Stimulated activated memory B cell treated with anti-CD40 and anti-IgM and Interleukin-4, amounts not matched to agents 10 μg/mL and 1 μg/mL and 100 μg/mL, for 72 hours (primary cell): Measurements from ENCODE around the gene PUSL1.

ENCODE experiments used
- ATAC-seq: fragments of 150-1000 bp; cut with Tn5 transposase; 2 replicates; pipeline ENCODE4 v1.10.0; 2021
- H3K27ac Mint-ChIP-seq: one replicate; pipeline ENCODE4 v1.8.0; 2022; ENCODE audit warnings: mild to moderate bottlenecking, mixed read lengths
- H3K27me3 Mint-ChIP-seq: one replicate; pipeline ENCODE4 v1.8.0; 2022; ENCODE audit warnings: mixed read lengths
- H3K36me3 Mint-ChIP-seq: one replicate; pipeline ENCODE4 v1.8.0; 2022; ENCODE audit warnings: mixed read lengths
- H3K4me1 Mint-ChIP-seq: one replicate; pipeline ENCODE4 v1.8.0; 2022; ENCODE audit warnings: mixed read lengths
- H3K4me3 Mint-ChIP-seq: one replicate; pipeline ENCODE4 v1.8.0; 2022; ENCODE audit warnings: mild to moderate bottlenecking, moderate library complexity, mixed read lengths
- H3K9me3 Mint-ChIP-seq: one replicate; pipeline ENCODE4 v1.8.0; 2022; ENCODE audit warnings: mixed read lengths

PUSL1 gene

DNA sequence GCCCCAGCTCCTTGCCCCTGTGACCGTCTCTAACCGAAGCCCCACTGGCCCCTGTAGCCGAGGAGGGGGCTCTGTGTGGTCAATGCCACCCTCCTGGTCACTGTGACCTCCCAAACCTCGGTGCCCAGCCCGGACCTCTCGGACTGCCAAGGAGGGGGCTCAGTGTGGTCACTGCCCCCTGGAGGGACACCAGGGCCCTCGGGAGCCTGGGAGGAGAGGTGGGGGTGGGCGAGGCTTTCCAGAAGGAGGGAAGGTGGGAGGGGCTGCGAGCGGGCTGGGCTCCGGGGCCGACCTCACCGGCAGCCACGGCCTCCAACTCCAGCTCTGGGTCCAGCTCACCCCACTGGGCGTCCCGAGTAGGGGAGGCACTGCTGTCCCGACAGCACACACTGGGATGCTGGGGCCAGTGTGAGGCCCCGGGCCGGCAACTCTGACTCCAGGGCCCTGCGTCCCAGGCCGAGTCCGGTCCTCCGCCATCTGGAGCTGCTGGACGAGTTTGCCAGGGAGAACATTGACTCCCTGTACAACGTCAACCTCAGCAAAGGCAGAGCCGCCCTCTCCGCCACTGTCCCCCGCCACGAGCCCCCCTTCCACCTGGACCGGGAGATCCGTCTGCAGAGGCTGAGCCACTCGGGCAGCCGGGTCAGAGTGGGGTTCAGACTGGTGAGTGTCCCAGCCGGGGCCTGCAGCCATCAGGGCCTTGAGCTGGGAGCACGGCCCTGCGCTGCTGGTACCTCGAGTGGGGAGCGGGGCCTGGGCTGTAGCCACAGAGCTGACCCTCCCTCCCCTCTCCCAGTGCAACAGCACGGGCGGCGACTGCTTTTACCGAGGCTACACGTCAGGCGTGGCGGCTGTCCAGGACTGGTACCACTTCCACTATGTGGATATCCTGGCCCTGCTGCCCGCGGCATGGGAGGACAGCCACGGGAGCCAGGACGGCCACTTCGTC lies 21.8 kb upstream of the PUSL1 start:
- H3K27me3 Mint-ChIP-seq: peaks cover 11% of the 10 kb centered on the region
- H3K4me3 Mint-ChIP-seq: no peak overlapping the region
- H3K36me3 Mint-ChIP-seq: no peaks in the 10 kb centered on the region
- H3K4me1 Mint-ChIP-seq: peaks cover 19% of the 10 kb centered on the region
- H3K9me3 Mint-ChIP-seq: no peaks in the 10 kb centered on the region
- H3K27ac Mint-ChIP-seq: no peak overlapping the region
- ATAC-seq: peak; percentile 4

DNA sequence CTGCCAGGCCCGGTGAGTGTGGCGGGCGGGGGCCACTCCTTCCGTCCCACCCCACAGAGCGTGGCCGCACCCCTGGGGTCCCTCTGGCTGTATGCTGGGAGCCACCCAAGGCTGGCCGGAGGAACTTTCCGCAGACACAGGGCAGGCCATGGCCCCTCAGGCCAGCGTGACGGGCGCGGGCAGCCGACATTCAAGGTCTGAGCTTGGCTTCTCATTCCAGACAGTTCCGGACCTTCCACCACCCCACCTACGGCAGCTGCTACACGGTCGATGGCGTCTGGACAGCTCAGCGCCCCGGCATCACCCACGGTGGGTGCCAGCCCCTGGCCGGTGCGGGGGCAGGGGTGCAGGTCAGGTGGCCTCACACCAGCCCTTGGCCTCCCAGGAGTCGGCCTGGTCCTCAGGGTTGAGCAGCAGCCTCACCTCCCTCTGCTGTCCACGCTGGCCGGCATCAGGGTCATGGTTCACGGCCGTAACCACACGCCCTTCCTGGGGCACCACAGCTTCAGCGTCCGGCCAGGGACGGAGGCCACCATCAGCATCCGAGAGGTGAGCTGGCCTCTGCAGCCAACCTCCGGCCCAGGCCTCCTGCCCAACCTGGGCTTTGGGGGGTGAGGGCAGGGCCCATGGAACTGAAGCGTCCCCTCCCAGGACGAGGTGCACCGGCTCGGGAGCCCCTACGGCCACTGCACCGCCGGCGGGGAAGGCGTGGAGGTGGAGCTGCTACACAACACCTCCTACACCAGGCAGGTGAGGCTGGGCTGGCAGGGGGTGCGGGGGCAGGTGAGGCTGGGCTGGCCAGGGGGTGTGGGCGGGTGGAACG lies 20.9 kb upstream of the PUSL1 start:
- ATAC-seq: no peak
- Mint-ChIP-seq H3K4me3 (no peak overlapping the region), H3K27ac (no peak overlapping the region), H3K4me1 (peaks cover 27% of the 10 kb centered on the region), H3K27me3 (peaks cover 11% of the 10 kb centered on the region), H3K9me3 (no peaks in the 10 kb centered on the region), H3K36me3 (no peaks in the 10 kb centered on the region)

DNA sequence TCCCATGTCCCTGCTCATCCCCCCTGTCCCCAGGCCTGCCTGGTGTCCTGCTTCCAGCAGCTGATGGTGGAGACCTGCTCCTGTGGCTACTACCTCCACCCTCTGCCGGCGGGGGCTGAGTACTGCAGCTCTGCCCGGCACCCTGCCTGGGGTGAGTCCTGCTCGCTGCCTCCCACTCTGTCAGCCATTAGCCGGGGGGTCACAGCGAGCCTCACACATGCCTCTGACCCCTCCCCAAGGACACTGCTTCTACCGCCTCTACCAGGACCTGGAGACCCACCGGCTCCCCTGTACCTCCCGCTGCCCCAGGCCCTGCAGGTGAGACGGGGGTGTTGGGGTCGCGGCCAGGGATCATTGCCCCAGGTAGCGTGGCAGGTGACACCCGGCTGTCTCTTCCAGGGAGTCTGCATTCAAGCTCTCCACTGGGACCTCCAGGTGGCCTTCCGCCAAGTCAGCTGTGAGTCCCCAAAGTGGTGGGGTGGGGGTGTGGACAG lies 18.1 kb upstream of the PUSL1 start:
- no peak overlapping the region for H3K4me3 Mint-ChIP-seq
- no peaks in the 10 kb centered on the region for H3K9me3 Mint-ChIP-seq
- H3K27me3 Mint-ChIP-seq: no peaks in the 10 kb centered on the region
- H3K27ac Mint-ChIP-seq: no peak overlapping the region
- ATAC-seq: no peak
- H3K36me3 Mint-ChIP-seq: no peaks in the 10 kb centered on the region
- H3K4me1 Mint-ChIP-seq: peaks cover 18% of the 10 kb centered on the region

DNA sequence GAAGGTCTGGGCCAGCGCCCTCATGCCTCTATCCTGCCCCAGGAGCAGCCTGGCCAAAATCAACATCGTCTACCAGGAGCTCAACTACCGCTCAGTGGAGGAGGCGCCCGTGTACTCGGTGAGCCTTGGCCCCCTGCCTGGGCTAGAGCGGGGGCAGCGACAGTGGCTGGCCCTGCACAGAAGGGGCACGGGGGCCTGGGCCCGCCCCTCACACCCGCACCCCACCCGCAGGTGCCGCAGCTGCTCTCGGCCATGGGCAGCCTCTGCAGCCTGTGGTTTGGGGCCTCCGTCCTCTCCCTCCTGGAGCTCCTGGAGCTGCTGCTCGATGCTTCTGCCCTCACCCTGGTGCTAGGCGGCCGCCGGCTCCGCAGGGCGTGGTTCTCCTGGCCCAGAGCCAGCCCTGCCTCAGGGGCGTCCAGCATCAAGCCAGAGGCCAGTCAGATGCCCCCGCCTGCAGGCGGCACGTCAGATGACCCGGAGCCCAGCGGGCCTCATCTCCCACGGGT lies 17.3 kb upstream of the PUSL1 start:
- no peaks in the 10 kb centered on the region for H3K27me3 Mint-ChIP-seq
- ATAC-seq: no peak

DNA sequence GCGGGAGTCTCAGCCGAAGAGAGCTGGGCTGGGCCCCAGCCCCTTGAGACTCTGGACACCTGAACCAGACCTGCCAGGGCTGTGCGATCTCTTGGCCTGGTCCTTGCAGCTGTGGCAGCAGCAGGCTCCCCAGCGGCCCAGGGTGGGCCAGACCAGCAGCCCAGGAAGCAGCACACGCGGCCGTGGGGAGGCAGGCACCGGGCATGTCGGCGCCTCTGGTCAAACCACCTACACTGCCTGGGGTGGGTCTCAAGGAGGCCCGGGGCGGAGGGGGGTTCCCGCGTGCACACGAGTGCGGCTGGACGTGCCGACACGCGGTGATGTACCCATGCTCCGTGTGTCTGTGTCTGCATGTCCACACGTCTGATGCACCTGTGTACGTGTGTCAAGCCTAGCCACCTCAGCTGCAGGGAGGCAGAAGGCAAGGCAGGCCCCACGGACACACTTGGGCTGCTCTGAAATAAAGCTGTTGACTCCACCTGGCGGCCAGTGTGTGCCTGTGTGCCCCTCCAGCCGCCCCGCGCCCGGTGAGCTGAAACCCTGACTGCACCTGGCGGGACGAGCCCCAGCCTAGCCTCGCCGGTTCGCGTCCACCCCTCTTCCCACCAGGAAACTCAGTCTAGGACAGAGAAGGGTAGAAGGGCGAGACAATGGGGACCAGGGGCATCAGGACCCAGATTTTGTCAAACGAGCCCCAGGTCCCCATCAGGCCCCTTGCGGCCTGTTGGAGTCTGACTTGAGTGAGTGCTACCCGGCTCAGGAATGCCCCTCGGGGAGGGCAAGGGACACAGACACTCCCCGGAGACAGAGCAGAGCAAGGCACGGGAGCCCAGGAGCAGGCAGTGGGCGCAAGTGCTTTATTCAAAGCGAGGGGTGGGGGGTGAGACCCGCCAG lies 16.6 kb upstream of the PUSL1 start:
- Mint-ChIP-seq H3K9me3 (no peaks in the 10 kb centered on the region), H3K36me3 (no peaks in the 10 kb centered on the region), H3K27me3 (no peaks in the 10 kb centered on the region), H3K4me3 (no peak overlapping the region), H3K27ac (no peak overlapping the region), H3K4me1 (peaks cover 18% of the 10 kb centered on the region)
- peak; percentile 81 for ATAC-seq

More for the DNA sequence above, 17.3 kb upstream of the PUSL1 start:
- Mint-ChIP-seq H3K9me3 (no peaks in the 10 kb centered on the region), H3K27ac (no peak overlapping the region), H3K4me1 (peaks cover 18% of the 10 kb centered on the region), H3K36me3 (no peaks in the 10 kb centered on the region), H3K4me3 (no peak overlapping the region)

DNA sequence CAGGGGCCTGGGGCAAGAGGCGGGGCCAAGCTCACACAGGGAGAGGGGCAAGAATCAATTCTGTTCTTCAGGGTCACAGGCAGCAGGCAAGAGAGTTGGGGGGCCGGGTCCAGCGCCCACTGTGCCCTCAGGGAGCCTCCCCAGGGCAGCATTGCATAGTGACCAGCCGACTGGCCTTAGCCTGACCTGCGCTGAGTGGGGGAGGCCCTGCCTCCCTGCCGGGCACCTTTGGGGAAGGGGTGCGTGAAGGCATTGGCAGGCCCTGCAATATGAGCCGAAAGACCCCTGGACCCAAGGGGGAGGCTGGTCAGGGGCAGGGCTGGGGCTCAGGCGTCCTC lies 16.0 kb upstream of the PUSL1 start:
- Mint-ChIP-seq H3K4me3 (no peak overlapping the region), H3K4me1 (peaks cover 18% of the 10 kb centered on the region), H3K36me3 (no peaks in the 10 kb centered on the region), H3K9me3 (no peaks in the 10 kb centered on the region), H3K27me3 (no peaks in the 10 kb centered on the region), H3K27ac (no peak overlapping the region)
- ATAC-seq: no peak

DNA sequence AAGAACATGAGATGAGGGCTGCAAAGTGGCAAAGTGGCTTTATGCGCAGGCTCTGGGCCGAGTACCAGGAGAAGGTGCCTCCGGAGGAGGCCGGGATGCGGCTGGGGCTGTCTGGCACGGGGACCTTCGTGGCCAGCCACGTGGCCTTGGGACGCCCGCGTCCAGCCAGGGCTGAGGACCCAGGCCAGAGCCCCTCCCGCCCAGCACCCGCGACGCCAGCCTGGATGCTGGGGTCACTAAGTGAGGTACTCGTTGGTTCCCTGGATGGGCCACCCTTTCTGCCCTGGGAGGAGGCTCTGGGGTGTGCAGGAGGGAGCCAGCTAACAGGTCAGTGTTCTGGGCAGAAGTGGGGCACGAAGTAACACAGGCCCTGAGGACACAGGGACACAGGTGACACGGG lies 15.5 kb upstream of the PUSL1 start:
- no peaks in the 10 kb centered on the region for H3K9me3 Mint-ChIP-seq
- peaks cover 18% of the 10 kb centered on the region for H3K4me1 Mint-ChIP-seq
- ATAC-seq: no peak
- H3K4me3 Mint-ChIP-seq: no peak overlapping the region
- no peaks in the 10 kb centered on the region for H3K36me3 Mint-ChIP-seq
- no peaks in the 10 kb centered on the region for H3K27me3 Mint-ChIP-seq
- H3K27ac Mint-ChIP-seq: no peak overlapping the region

DNA sequence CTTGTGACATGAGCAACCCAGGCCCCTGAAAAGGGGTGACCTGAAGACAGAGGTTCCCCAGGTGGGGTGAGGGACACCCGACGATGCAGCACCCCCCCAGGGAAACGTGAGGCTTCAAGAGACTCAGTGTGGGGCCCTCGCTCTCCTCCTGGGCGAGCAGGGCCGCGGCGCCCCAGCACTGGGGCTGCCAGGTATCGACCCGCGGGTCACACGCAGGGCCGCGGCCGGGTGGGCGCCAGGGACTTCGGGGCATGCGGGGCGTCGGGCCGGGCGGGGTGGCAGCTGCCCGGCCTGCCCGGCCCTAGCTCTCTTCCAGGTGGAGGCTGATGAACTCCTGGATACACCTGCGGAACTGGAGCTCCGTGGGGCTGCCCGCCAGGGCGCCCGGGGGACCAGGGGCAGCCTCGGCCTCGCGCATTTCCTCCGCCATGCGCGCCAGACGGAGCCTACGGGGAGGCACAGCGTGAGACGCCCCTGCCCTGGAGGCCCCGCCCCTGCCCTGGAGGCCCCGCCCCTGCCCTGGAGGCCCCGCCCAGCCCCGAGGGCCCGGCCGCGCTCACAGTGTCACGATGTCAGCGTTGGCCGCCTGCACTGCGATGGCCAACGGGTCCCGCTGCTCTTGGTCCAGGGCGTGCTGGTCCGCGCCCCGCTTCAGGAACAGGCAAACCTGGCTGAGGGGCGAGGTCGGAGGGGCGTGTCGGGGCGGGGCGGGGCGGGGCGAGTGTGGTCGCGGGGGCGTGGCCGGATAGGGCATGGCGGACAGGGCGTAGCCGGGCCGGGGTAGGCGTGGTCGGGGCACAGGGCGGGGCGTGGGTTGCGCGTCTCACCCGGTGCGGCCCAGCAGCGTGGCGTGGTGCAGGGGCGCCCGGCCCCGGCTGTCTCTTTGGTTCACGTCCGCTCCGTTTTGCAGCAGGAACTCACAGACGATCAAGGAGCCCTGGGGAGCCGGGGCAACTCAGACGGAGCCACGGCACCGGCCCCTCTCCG lies 14.8 kb upstream of the PUSL1 start:
- no peaks in the 10 kb centered on the region for H3K36me3 Mint-ChIP-seq
- peak; percentile 52 for ATAC-seq
- no peak overlapping the region for H3K4me3 Mint-ChIP-seq
- no peaks in the 10 kb centered on the region for H3K27me3 Mint-ChIP-seq
- no peak overlapping the region for H3K27ac Mint-ChIP-seq
- no peaks in the 10 kb centered on the region for H3K9me3 Mint-ChIP-seq
- H3K4me1 Mint-ChIP-seq: peaks cover 18% of the 10 kb centered on the region

DNA sequence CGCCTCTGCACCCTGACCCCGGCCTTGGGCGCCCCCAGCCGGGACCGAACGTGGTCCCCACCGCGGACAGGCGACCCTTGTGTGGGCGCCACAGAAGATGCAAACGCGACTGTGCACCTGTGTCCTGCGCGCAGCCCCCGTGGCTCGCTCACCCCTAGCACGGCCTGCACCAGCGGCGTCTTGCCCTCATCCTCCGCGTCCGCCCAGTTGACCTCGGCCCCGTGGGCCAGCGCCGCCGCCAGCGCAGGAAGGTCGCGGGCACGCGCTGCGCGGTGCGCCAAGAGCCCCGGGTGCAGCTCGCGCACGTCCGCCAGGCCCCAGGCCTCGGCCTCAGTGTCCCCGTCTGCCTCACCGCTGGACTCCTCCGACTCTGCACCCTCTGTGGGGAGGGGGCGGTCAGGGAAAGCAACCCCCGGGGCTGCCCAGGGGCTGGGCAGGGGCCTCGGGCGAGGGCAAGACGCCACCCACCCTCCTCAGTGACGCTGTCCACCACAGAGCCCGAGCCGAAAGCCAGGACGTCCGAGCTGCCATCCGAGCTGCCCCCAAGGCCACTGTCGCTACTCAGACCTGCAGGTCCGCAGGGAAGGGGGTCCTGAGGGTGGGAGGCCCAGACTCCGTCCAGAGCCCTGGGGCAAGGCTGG lies 14.0 kb upstream of the PUSL1 start:
- Mint-ChIP-seq H3K4me3 (no peak overlapping the region), H3K9me3 (no peaks in the 10 kb centered on the region)

DNA sequence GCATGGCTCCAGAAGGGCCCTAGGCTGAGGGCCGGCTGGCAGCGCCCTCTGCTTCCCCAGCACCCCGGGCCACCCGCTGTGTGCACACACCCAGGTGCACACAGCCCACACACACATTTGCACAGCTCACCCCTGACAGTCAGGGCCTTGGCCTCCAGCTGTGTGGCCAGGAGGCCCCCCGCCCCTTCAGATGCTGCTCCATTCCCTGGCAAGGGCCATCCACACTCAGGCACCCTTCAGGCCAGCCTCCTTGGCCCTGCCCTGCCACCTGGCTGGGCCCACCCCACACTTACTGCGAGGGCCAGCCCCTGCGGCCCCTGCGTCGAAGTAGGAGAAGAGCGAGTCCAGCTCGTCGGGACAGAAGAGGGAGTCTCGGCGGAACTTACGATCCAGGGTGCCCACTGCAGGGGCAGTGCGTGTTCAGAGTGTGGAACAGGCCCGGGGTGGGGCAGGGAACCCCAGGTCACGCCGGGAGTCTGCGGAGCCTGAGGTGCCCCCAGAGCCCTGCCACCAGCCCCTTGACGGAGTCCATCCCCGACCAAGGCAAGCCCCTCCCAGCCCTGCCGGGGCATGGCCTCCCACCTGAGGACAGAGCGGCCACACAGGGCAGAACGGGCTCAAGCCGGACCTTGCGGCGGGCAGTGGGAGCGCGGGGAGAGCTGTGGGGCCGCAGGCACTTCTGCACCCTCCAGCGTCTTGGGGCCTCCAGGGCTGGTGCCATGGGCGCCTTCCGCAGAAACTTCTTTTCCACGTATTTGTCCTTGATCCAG lies 13.1 kb upstream of the PUSL1 start:
- H3K27me3 Mint-ChIP-seq: no peaks in the 10 kb centered on the region
- no peak overlapping the region for H3K27ac Mint-ChIP-seq
- peaks cover 18% of the 10 kb centered on the region for H3K4me1 Mint-ChIP-seq
- no peak for ATAC-seq
- no peaks in the 10 kb centered on the region for H3K9me3 Mint-ChIP-seq
- H3K4me3 Mint-ChIP-seq: no peak overlapping the region
- H3K36me3 Mint-ChIP-seq: no peaks in the 10 kb centered on the region

More for the DNA sequence above, 14.0 kb upstream of the PUSL1 start:
- Mint-ChIP-seq H3K27ac (no peak overlapping the region), H3K27me3 (no peaks in the 10 kb centered on the region), H3K36me3 (no peaks in the 10 kb centered on the region), H3K4me1 (peaks cover 18% of the 10 kb centered on the region)
- ATAC-seq: no peak

DNA sequence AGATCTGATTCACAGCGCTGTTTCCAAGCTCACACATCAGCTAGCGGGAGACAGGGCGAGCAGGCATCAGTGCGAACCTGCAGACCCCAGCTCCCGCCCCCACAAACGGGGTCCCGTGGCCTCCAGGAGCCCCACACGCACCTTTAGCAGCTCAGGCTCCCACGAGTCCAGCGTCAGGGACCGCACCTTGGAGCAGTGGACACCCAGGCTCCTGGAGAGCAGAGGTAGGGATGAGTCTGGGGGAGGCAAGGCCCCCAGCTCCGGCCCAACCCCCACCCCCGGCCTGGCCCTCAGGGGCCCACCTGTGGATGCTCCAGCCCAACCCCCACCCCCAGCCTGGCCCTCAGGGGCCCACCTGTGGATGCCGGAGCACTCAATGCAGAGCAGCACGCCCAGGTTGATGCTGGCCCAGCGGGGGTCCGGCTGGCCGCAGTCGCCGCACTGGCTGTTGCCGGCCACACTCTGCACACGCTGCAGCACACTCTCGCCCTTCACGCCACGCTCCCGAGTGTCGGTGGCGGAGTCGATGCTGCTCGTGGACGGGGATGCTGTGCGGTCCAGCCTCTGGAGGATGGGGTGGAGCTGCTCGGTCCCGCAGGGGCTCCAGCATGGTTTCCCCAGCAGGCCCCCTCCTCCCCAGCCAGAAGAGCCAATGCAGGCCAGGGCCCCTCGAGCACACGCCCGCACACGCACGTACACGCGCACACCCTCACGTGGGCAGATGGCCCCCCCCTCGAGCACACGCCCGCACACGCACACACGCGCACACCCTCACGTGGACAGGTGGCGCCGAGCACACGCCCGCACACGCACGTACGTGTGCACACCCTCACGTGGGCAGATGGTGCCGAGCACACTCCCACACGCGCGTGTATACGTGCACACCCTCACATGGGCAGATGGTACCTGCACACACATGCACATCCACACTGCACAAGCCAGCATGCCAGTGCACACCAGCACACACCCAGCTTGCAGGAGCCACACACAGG lies 12.0 kb upstream of the PUSL1 start:
- no peaks in the 10 kb centered on the region for H3K36me3 Mint-ChIP-seq
- no peak for ATAC-seq
- H3K9me3 Mint-ChIP-seq: no peaks in the 10 kb centered on the region
- H3K27ac Mint-ChIP-seq: no peak overlapping the region
- no peak overlapping the region for H3K4me3 Mint-ChIP-seq
- peaks cover 17% of the 10 kb centered on the region for H3K4me1 Mint-ChIP-seq
- H3K27me3 Mint-ChIP-seq: no peaks in the 10 kb centered on the region

DNA sequence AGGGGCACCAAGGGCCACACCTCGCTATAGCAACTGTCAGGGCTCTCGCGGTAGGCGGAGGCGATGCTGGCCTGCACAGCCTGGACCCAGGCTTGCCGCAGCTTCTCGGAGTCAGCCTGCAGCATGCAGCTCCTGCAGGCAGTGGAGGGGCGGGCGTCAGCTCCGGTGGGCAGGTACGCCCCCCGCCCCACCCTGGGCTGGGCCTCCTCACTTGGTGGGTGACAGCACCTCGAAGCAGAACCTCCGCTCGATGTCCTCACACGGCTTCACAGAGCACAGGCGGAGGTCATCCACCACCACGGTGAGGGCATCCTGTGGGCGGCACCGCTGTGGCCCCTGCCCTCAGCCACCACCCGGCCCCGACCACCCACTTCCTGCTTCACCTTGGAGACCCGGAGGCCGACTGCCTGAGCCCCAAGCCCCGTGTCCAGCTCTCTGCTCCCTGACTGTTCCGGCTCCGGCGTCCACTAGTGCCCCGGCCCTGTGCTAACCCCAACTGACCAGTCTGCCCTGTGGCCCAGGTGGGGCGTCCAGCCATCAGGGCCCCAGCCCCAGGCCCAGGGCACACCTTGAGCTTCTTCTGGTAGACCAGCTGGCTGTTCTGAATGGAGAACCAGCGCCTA lies 10.5 kb upstream of the PUSL1 start:
- Mint-ChIP-seq H3K27ac (no peak overlapping the region), H3K4me1 (peaks cover 8% of the 10 kb centered on the region), H3K4me3 (no peak overlapping the region), H3K36me3 (no peaks in the 10 kb centered on the region), H3K27me3 (no peaks in the 10 kb centered on the region), H3K9me3 (no peaks in the 10 kb centered on the region)
- ATAC-seq: no peak
